ENCODE measurements around the gene ABCC1. TPM values are rescaled to one million over a fixed set of nuclear protein-coding genes. Genes with fewer than 3 reads are reported as not detected.
A peak's percentile ranks its signal among the peaks of the same experiment; 100 is the strongest.

ABCC1 gene
- total RNA-seq, 1 experiment from 2014 or later, result 11.5 TPM

- DNase-seq (ENCODE audit: low read depth), result no peak
Measured at GRCh38 chr16:16107839-16108238, 158.4 kb downstream of the ABCC1 start.

- no peak for DNase-seq (ENCODE audit: low read depth)
Measured at GRCh38 chr16:16108759-16109158, 159.3 kb downstream of the ABCC1 start.

GRCh38 chr16:16109453-16110110 lies 160.2 kb downstream of the ABCC1 start:
- DNase-seq (ENCODE audit: low read depth), result no peak

GRCh38 chr16:16110111-16110490 lies 160.7 kb downstream of the ABCC1 start:
- DNase-seq (ENCODE audit: low read depth), result no peak

GRCh38 chr16:16111639-16112038 lies 162.2 kb downstream of the ABCC1 start:
- no peak for DNase-seq (ENCODE audit: low read depth)

GRCh38 chr16:16112450-16113053 lies 163.1 kb downstream of the ABCC1 start:
- DNase-seq (ENCODE audit: low read depth), result no peak

- no peak for DNase-seq (ENCODE audit: low read depth)
Measured at GRCh38 chr16:16113076-16113475, 163.7 kb downstream of the ABCC1 start.

- DNase-seq (ENCODE audit: low read depth), result no peak
Measured at GRCh38 chr16:16116841-16117240, 167.4 kb downstream of the ABCC1 start.

- peak; percentile 23 for DNase-seq (ENCODE audit: low read depth)
Measured at GRCh38 chr16:16118337-16118736, 168.9 kb downstream of the ABCC1 start.

- DNase-seq (ENCODE audit: low read depth), result no peak
Measured at GRCh38 chr16:16120044-16120381, 170.6 kb downstream of the ABCC1 start.

GRCh38 chr16:16120382-16121184 lies 171.2 kb downstream of the ABCC1 start:
- DNase-seq (ENCODE audit: low read depth), result no peak

GRCh38 chr16:16121185-16121727 lies 171.8 kb downstream of the ABCC1 start:
- DNase-seq (ENCODE audit: low read depth), result no peak

- no peak for DNase-seq (ENCODE audit: low read depth)
Measured at GRCh38 chr16:16122264-16122663, 172.8 kb downstream of the ABCC1 start.

GRCh38 chr16:16124438-16124837 lies 175.0 kb downstream of the ABCC1 start:
- no peak for DNase-seq (ENCODE audit: low read depth)

- no peak for DNase-seq (ENCODE audit: low read depth)
Measured at GRCh38 chr16:16124974-16125373, 175.6 kb downstream of the ABCC1 start.

GRCh38 chr16:16126896-16127295 lies 177.5 kb downstream of the ABCC1 start:
- DNase-seq (ENCODE audit: low read depth), result no peak

- peak; percentile 56 for DNase-seq (ENCODE audit: low read depth)
Measured at GRCh38 chr16:16127469-16128116, 178.2 kb downstream of the ABCC1 start.

- no peak for DNase-seq (ENCODE audit: low read depth)
Measured at GRCh38 chr16:16131204-16131603, 181.8 kb downstream of the ABCC1 start.

- no peak for DNase-seq (ENCODE audit: low read depth)
Measured at GRCh38 chr16:16131659-16132058, 182.2 kb downstream of the ABCC1 start.

GRCh38 chr16:16133943-16134604 lies 184.7 kb downstream of the ABCC1 start:
- no peak for DNase-seq (ENCODE audit: low read depth)

- DNase-seq (ENCODE audit: low read depth), result no peak
Measured at GRCh38 chr16:16136588-16136987, 187.2 kb downstream of the ABCC1 start.

Measured in LHCN-M2 (cell line).